KOPT-K1 (cell line): ENCODE measurements around the gene SLC25A12.
"Not testable (repeated sequence)": the region's sequence is repeated elsewhere in the genome, so short reads cannot be mapped to it uniquely, and the experiment has no call there.

Experiments
- H3K27ac ChIP-seq: fragments of 200-600 bp; sonication (generic); 2 replicates; pipeline ENCODE4 v1.5.1; 2016; ENCODE audit warnings: antibody characterized with exemption, mild to moderate bottlenecking, low read depth, low read length; ENCODE audit not compliant: poor library complexity, severe bottlenecking
- H3K36me3 ChIP-seq: fragments of 200-600 bp; sonication (generic); 2 replicates; pipeline ENCODE4 v1.5.1; 2017; ENCODE audit warnings: antibody characterized with exemption, mild to moderate bottlenecking, low read length, moderate library complexity; ENCODE audit not compliant: insufficient read depth
- H3K9me3 ChIP-seq: fragments of 200-600 bp; sonication (generic); 2 replicates; pipeline ENCODE4 v1.5.1; 2017; ENCODE audit warnings: antibody characterized with exemption, low read length, mild to moderate bottlenecking; ENCODE audit not compliant: insufficient read depth, poor library complexity, severe bottlenecking

SLC25A12 gene

GRCh38 chr2:171902840-171903420 is 8.9 kb upstream of the SLC25A12 start:
- H3K36me3 ChIP-seq: no peaks in the 10 kb centered on the region
- peaks cover 7% of the 10 kb centered on the region for H3K9me3 ChIP-seq
- H3K27ac ChIP-seq: no peak overlapping the region

- H3K9me3 ChIP-seq, H3K27ac ChIP-seq, H3K36me3 ChIP-seq: not testable (repeated sequence)
Measured at GRCh38 chr2:171899623-171900282, 5.7 kb upstream of the SLC25A12 start.

GRCh38 chr2:171895786-171896185 is 1.7 kb upstream of the SLC25A12 start:
- Histone ChIP-seq H3K36me3 (peaks cover 9% of the 10 kb centered on the region; the same call in 1 of the 2 replicates), H3K27ac (no peak overlapping the region), H3K9me3 (peaks cover 7% of the 10 kb centered on the region)

GRCh38 chr2:171894612-171894947 is 536 bp upstream of the SLC25A12 start:
- peaks cover 21% of the 10 kb centered on the region; the same call in 1 of the 2 replicates for H3K36me3 ChIP-seq
- H3K27ac ChIP-seq: peak overlapping the region; percentile 79
- peaks cover 7% of the 10 kb centered on the region for H3K9me3 ChIP-seq

GRCh38 chr2:171893196-171893823 is 734 bp downstream of the SLC25A12 start:
- Histone ChIP-seq H3K36me3 (peaks cover 21% of the 10 kb centered on the region; the same call in 1 of the 2 replicates), H3K9me3 (peaks cover 3% of the 10 kb centered on the region), H3K27ac (peak overlapping the region; percentile 79)

- Histone ChIP-seq H3K27ac (no peak overlapping the region), H3K9me3 (no peaks in the 10 kb centered on the region), H3K36me3 (peaks cover 21% of the 10 kb centered on the region; the same call in 1 of the 2 replicates)
Measured at GRCh38 chr2:171889808-171890207, 4.2 kb downstream of the SLC25A12 start.

- no peaks in the 10 kb centered on the region for H3K9me3 ChIP-seq
- no peak overlapping the region for H3K27ac ChIP-seq
- H3K36me3 ChIP-seq: peaks cover 21% of the 10 kb centered on the region; the same call in 1 of the 2 replicates
Measured at GRCh38 chr2:171889333-171889732, 4.7 kb downstream of the SLC25A12 start.

- H3K9me3 ChIP-seq: no peaks in the 10 kb centered on the region
Measured at GRCh38 chr2:171883275-171883893, 10.7 kb downstream of the SLC25A12 start.

GRCh38 chr2:171882089-171882769 is 11.8 kb downstream of the SLC25A12 start:
- no peak overlapping the region for H3K27ac ChIP-seq
- no peaks in the 10 kb centered on the region for H3K9me3 ChIP-seq
- H3K36me3 ChIP-seq: peaks cover 9% of the 10 kb centered on the region

More at GRCh38 chr2:171883275-171883893, 10.7 kb downstream of the SLC25A12 start:
- Histone ChIP-seq H3K27ac (no peak overlapping the region), H3K36me3 (peaks cover 9% of the 10 kb centered on the region)

GRCh38 chr2:171880774-171881173 is 13.3 kb downstream of the SLC25A12 start:
- Histone ChIP-seq H3K27ac (no peak overlapping the region), H3K9me3 (no peaks in the 10 kb centered on the region), H3K36me3 (peaks cover 9% of the 10 kb centered on the region)

- peaks cover 13% of the 10 kb centered on the region for H3K36me3 ChIP-seq
- H3K9me3 ChIP-seq: no peaks in the 10 kb centered on the region
- no peak overlapping the region for H3K27ac ChIP-seq
Measured at GRCh38 chr2:171879865-171880264, 14.2 kb downstream of the SLC25A12 start.

GRCh38 chr2:171878481-171878993 is 15.5 kb downstream of the SLC25A12 start:
- H3K9me3 ChIP-seq: no peaks in the 10 kb centered on the region
- H3K36me3 ChIP-seq: peaks cover 21% of the 10 kb centered on the region
- H3K27ac ChIP-seq: no peak overlapping the region

GRCh38 chr2:171874963-171875362 is 19.1 kb downstream of the SLC25A12 start:
- peaks cover 27% of the 10 kb centered on the region for H3K36me3 ChIP-seq
- no peak overlapping the region for H3K27ac ChIP-seq
- no peaks in the 10 kb centered on the region for H3K9me3 ChIP-seq

- H3K36me3 ChIP-seq: peaks cover 27% of the 10 kb centered on the region
- H3K27ac ChIP-seq: no peak overlapping the region
Measured at GRCh38 chr2:171874517-171874916, 19.5 kb downstream of the SLC25A12 start.

More at GRCh38 chr2:171874517-171874916, 19.5 kb downstream of the SLC25A12 start:
- H3K9me3 ChIP-seq: no peaks in the 10 kb centered on the region
